Measurements from ENCODE around the gene PEX10.

DNA sequence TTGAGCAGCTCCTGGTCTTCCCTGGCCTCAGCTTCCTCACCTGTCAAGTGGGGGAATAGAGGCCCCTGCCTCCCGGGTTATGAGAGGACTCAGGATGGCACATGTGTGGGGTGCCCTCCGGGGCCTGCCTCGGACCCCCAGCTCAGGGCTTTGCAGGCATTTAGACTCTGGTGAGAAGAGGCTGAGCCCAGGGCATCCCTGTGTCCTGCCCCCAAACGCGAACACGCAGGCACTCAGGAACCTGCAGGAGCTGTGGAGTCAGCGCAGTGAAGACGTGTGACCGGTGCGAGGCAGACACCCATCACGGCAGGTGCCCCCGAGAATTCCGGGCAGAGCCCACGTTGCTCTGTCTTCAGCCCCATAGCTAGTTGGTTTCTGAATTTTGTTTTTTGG, 5.5 kb upstream of the PEX10 start:
- TF ChIP-seq, protein P1, sequence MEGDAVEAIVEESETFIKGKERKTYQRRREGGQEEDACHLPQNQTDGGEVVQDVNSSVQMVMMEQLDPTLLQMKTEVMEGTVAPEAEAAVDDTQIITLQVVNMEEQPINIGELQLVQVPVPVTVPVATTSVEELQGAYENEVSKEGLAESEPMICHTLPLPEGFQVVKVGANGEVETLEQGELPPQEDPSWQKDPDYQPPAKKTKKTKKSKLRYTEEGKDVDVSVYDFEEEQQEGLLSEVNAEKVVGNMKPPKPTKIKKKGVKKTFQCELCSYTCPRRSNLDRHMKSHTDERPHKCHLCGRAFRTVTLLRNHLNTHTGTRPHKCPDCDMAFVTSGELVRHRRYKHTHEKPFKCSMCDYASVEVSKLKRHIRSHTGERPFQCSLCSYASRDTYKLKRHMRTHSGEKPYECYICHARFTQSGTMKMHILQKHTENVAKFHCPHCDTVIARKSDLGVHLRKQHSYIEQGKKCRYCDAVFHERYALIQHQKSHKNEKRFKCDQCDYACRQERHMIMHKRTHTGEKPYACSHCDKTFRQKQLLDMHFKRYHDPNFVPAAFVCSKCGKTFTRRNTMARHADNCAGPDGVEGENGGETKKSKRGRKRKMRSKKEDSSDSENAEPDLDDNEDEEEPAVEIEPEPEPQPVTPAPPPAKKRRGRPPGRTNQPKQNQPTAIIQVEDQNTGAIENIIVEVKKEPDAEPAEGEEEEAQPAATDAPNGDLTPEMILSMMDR (IDR thresholded peaks at IDR 0.05; ENCODE audit: low read length), result no peak
- TF ChIP-seq EZH2 (optimal IDR thresholded peaks at IDR 0.05; ENCODE audit: low read depth, low read length), result no peak
